Neural cell (in vitro differentiated cells): ENCODE results near the gene ZFPM1.

Experiments
- EP300 ChIP-seq: fragments of 450-650 bp; conservative IDR thresholded peaks from 2 replicates; pipeline ENCODE4 v1.6.1; 2014; ENCODE audit warnings: antibody characterized with exemption, mild to moderate bottlenecking, moderate library complexity; ENCODE audit not compliant: poor library complexity, severe bottlenecking
- EZH2 ChIP-seq: fragments of 200-600, 300-800 bp; shearing (Covaris generic), sonication (generic); IDR thresholded peaks from 2 replicates; pipeline ENCODE4 v1.6.1; 2014; ENCODE audit warnings: antibody characterized with exemption, low read length, borderline replicate concordance, mild to moderate bottlenecking; ENCODE audit not compliant: insufficient read depth, poor library complexity, severe bottlenecking

DNA sequence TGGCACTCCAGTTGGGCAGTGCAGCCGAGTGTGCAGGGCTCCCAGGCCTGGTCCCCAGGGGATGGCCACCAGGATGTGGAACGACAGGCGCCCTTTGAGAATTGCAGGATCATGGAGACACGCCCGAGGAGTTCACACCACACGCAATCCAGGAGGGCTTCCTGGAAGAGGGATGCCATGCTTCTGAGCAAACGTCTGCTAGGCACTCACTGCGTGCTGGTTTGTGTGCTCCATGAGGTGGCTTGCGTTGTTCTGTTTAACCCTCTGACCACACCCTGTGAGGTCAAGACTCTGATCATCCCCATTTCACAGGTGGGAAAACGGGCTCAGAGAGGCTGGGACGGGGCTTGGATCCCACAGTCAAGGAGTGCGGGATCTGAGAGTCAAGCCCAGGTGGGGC is 32.6 kb upstream of the ZFPM1 start:
- TF ChIP-seq EP300 (no peak), EZH2 (no peak)
